Endothelial cell of umbilical vein (primary cell): Measurements from ENCODE around the gene ARHGEF10L. TPM values are rescaled to one million over a fixed set of nuclear protein-coding genes. Genes with fewer than 3 reads are reported as not detected.

Experiments
- BruUV-seq: library from RNA; stranded (reverse); fragments of 400-500 nt; replicated peaks from 2 replicates; lab custom pipeline; 2021; lab: Mats Ljungman, UMichigan
- CTCF ChIA-PET: fragments of 300-600, 350-600 bp; sonication (Branson Sonifier 250); formaldehyde crosslinking; loops from one replicate; lab custom pipeline; 2021; ENCODE audit warnings: antibody characterized with exemption, inconsistent platforms; lab: Charles Lee
- POLR2A ChIA-PET: fragments of 300-600, 350-600 bp; sonication (Branson Sonifier 250); formaldehyde crosslinking; loops from one replicate; lab custom pipeline; 2021; ENCODE audit warnings: antibody characterized with exemption, inconsistent platforms; lab: Charles Lee
- DNase-seq: peaks from one replicate; pipeline ENCODE4 v3.0.0-alpha.2; 2011; ENCODE audit warnings: low read depth, low spot score
- FAIRE-seq: peaks from 2 replicates; lab custom pipeline; 2011; peaks lifted over from hg19 to GRCh38; lab: Jason Lieb, UNC
- H2AFZ ChIP-seq: 2 replicates; pipeline ENCODE4 v1.6.0; 2012; ENCODE audit warnings: low read depth, low read length, control low read depth, inconsistent platforms
- H3K27ac ChIP-seq: 2 replicates; pipeline ENCODE4 v1.5.1; 2011; ENCODE audit warnings: low read depth, mild to moderate bottlenecking, control low read depth, low read length, moderate library complexity; ENCODE audit not compliant: insufficient read depth
- H3K27me3 ChIP-seq, 2 experiments: 2 replicates each; pipeline versions ENCODE4 v1.6.0 to v1.6.1; 2011; ENCODE audit warnings: low read length in 2 of 2, mixed read lengths in 1 of 2; ENCODE audit not compliant: control insufficient read depth in 2 of 2, insufficient read depth in 2 of 2
- H3K36me3 ChIP-seq, 2 experiments: 2 replicates in 1 of 2; 3 replicates in 1 of 2; pipeline ENCODE4 v1.5.1; 2011; ENCODE audit warnings: low read length in 2 of 2, mild to moderate bottlenecking in 1 of 2, moderate library complexity in 1 of 2; ENCODE audit not compliant: control insufficient read depth in 2 of 2, insufficient read depth in 2 of 2; ENCODE audit errors: extremely low read depth in 1 of 2
- H3K4me1 ChIP-seq: 3 replicates; pipeline ENCODE4 v1.5.1; 2011; ENCODE audit warnings: mild to moderate bottlenecking, low read length; ENCODE audit not compliant: control insufficient read depth, insufficient read depth; ENCODE audit errors: extremely low read depth
- H3K4me2 ChIP-seq: 2 replicates; pipeline ENCODE4 v1.6.1; 2011; ENCODE audit warnings: low read length, control low read depth, mixed read lengths; ENCODE audit not compliant: insufficient read depth
- H3K4me3 ChIP-seq, 3 experiments: fragments of 200-600 bp in 1 of 3; sonication (generic), shearing (Covaris generic) in 1 of 3; replicated peaks in 1 of 3; 2 replicates each; pipeline ENCODE4 v1.5.1; 2011 to 2016; ENCODE audit warnings: control low read depth in 3 of 3, low read length in 3 of 3, mild to moderate bottlenecking in 2 of 3, inconsistent platforms in 1 of 3, low read depth in 1 of 3, moderate library complexity in 1 of 3; ENCODE audit not compliant: insufficient read depth in 1 of 3
- H3K79me2 ChIP-seq: 2 replicates; pipeline ENCODE4 v1.6.0; 2012; ENCODE audit warnings: low read length, inconsistent platforms; ENCODE audit not compliant: control insufficient read depth, insufficient read depth
- H3K9ac ChIP-seq: replicated peaks from 2 replicates; pipeline ENCODE3; 2011; ENCODE audit warnings: low read length, control low read depth; ENCODE audit not compliant: insufficient read depth; ENCODE audit errors: extremely low read depth
- H3K9me1 ChIP-seq: replicated peaks from 3 replicates; pipeline ENCODE4 v1.6.0; 2011; ENCODE audit warnings: mild to moderate bottlenecking, low read length; ENCODE audit not compliant: control insufficient read depth, insufficient read depth; ENCODE audit errors: extremely low read depth
- H3K9me3 ChIP-seq: replicated peaks from 2 replicates; pipeline ENCODE4 v1.5.1; 2012; ENCODE audit warnings: low read length, inconsistent platforms; ENCODE audit not compliant: control insufficient read depth, insufficient read depth
- H4K20me1 ChIP-seq: replicated peaks from 2 replicates; pipeline ENCODE3; 2011; ENCODE audit warnings: mild to moderate bottlenecking, low read length; ENCODE audit not compliant: control insufficient read depth, insufficient read depth; ENCODE audit errors: extremely low read depth
- EZH2 ChIP-seq: IDR thresholded peaks from 2 replicates; pipeline ENCODE4 v1.6.1; 2012; ENCODE audit warnings: borderline replicate concordance, low read depth, mild to moderate bottlenecking, moderate library complexity, low read length, inconsistent platforms; ENCODE audit not compliant: severe bottlenecking
- FOS ChIP-seq: IDR thresholded peaks from 2 replicates; pipeline ENCODE4 v1.6.1; 2011; ENCODE audit warnings: mild to moderate bottlenecking, low read length, moderate library complexity, borderline replicate concordance; ENCODE audit not compliant: insufficient read depth
- GATA2 ChIP-seq: IDR thresholded peaks from 2 replicates; pipeline ENCODE4 v1.7.0; 2011; ENCODE audit warnings: low read depth, mild to moderate bottlenecking, moderate library complexity, mixed read lengths, low read length; ENCODE audit not compliant: insufficient read length, insufficient read depth
- JUN ChIP-seq: IDR thresholded peaks from 2 replicates; pipeline ENCODE4 v1.6.1; 2011; ENCODE audit warnings: borderline replicate concordance, low read depth; ENCODE audit not compliant: insufficient read length, insufficient read depth
- MYC ChIP-seq: IDR thresholded peaks from one replicate; pipeline ENCODE4 v1.6.1; 2011; ENCODE audit warnings: mild to moderate bottlenecking, low read depth, low read length
- POLR2A ChIP-seq: IDR thresholded peaks from 2 replicates; pipeline ENCODE4 v1.6.1; 2012; ENCODE audit warnings: low read depth, mild to moderate bottlenecking, control low read depth, low read length
- POLR2AphosphoS5 ChIP-seq: IDR thresholded peaks from 2 replicates; pipeline ENCODE4 v1.6.1; 2012; ENCODE audit warnings: low read depth, mild to moderate bottlenecking, control low read depth, low read length, moderate library complexity; ENCODE audit not compliant: insufficient read depth
- dilution Hi-C: fragments of 300-500 bp; cut with MboI; formaldehyde crosslinking; loops from one replicate; pipeline ENCODE4 v1.15.0; 2019; ENCODE audit warnings: low sequenced_read_pairs; ENCODE audit not compliant: extremely low pct_ligation_motif_present
- intact Hi-C: fragments of 100-400 bp; cut with micrococcal nuclease; formaldehyde crosslinking; loops from one replicate; pipeline ENCODE4 v1.10.0; 2022
- polyA plus RNA-seq, 4 experiments: library from polyadenylated mRNA; depleted of rRNA in 3 of 4; stranded (reverse) in 3 of 4; unstranded in 1 of 4; fragments of >200 nt; gene quantifications; 2 replicates each; pipeline versions ENCODE4 v1.2.1 to v1.2.3, GENCODE V29; 2011 to 2012; ENCODE audit warnings: missing spikeins in 1 of 4
- total RNA-seq: library from RNA; stranded (reverse); gene quantifications from 2 replicates; pipeline ENCODE4 v1.2.3, GENCODE V29; 2021
- TF ChIP-seq, protein P1 (sequence below), 2 donors: IDR thresholded peaks; 1 replicate in 1 of 2; 2 replicates in 1 of 2; pipeline ENCODE4 v1.5.1; 2011; ENCODE audit warnings: low read length in 2 of 2, mild to moderate bottlenecking in 2 of 2, moderate library complexity in 2 of 2, control low read depth in 1 of 2, inconsistent platforms in 1 of 2, low read depth in 1 of 2; ENCODE audit not compliant: insufficient read depth in 1 of 2; ENCODE audit errors: extremely low read depth in 1 of 2
- TF ChIP-seq, protein P2 (sequence below): IDR thresholded peaks from 2 replicates; pipeline ENCODE4 v1.6.1; 2011; ENCODE audit not compliant: insufficient read depth, insufficient read length

ARHGEF10L gene
- total and polyA plus RNA-seq, 2 donors (not counting 3 experiments of a cell fraction or from before 2014, with no cell fraction given) = 1.9 to 5.2 TPM

DNA sequence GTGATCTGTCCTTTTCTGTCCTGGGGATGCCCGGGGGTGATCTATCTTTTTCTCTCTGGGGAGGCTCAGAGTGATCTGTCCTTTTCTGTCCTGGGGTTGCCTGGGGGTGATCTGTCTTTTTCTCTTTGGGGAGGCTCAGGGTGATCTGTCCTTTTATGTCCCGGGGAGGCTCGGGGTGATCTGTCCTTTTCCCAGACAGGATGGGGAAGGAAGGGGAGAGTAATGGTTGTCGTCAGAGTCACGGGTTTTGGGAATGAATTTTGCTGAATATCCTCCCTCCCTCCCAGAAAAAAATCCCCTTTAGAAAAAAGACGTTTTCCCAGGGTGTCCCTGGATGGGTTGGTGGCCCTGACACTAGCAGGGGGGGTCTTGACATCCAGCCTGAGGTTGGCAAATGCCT is 91.5 kb downstream of the ARHGEF10L start:
- Histone ChIP-seq H3K9me3 (no peaks in the 10 kb centered on the region), H3K27ac (no peak overlapping the region), H4K20me1 (no peaks in the 10 kb centered on the region), H3K9ac (no peak overlapping the region), H3K4me1 (no peaks in the 10 kb centered on the region), H3K9me1 (no peaks in the 10 kb centered on the region), H3K4me2 (no peak overlapping the region), H3K36me3 (no peaks in the 10 kb centered on the region), H2AFZ (no peak overlapping the region), H3K79me2 (no peaks in the 10 kb centered on the region), H3K27me3 (no peaks in the 10 kb centered on the region), H3K4me3 (no peak overlapping the region)
- intact Hi-C loops = no loop called here
- no peak for TF ChIP-seq JUN
- BruUV-seq = no TSS peak
- no peak for DNase-seq
- dilution Hi-C loops = no loop called here
- ChIA-PET CTCF (no interaction called here), POLR2A (no interaction called here)
- FAIRE-seq = no peak

DNA sequence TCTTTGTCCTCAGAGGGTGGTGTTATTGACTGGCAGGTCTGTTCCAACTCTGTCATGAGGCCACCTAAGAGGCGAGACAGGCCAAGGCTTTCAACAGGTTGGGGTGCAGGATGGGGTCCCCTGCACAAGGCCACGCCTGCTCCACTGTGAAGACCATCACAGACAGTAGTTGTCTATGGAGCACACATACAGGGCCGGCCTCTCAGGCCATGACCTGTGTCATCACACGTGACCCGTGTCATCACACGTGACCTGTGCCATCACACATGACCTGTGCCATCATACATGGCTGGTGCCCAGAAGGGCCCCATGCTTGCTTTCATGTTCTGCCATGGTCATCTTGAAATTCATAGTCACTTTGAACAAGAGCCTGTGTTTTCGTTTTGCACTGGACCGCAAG is 91.9 kb downstream of the ARHGEF10L start:
- H3K27me3 ChIP-seq = no peaks in the 10 kb centered on the region
- dilution Hi-C loops (no loop called here), intact Hi-C loops (no loop called here)
- TF ChIP-seq, protein P1, sequence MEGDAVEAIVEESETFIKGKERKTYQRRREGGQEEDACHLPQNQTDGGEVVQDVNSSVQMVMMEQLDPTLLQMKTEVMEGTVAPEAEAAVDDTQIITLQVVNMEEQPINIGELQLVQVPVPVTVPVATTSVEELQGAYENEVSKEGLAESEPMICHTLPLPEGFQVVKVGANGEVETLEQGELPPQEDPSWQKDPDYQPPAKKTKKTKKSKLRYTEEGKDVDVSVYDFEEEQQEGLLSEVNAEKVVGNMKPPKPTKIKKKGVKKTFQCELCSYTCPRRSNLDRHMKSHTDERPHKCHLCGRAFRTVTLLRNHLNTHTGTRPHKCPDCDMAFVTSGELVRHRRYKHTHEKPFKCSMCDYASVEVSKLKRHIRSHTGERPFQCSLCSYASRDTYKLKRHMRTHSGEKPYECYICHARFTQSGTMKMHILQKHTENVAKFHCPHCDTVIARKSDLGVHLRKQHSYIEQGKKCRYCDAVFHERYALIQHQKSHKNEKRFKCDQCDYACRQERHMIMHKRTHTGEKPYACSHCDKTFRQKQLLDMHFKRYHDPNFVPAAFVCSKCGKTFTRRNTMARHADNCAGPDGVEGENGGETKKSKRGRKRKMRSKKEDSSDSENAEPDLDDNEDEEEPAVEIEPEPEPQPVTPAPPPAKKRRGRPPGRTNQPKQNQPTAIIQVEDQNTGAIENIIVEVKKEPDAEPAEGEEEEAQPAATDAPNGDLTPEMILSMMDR (IDR thresholded peaks at IDR 0.05; ENCODE audit: extremely low read depth in 1 of 2, insufficient read depth in 1 of 2, low read depth in 1 of 2, low read length in 2 of 2) = no peak
- TF ChIP-seq, protein P2, sequence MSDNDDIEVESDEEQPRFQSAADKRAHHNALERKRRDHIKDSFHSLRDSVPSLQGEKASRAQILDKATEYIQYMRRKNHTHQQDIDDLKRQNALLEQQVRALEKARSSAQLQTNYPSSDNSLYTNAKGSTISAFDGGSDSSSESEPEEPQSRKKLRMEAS = no peak
- no peak for TF ChIP-seq FOS
- TF ChIP-seq MYC = no peak
- TF ChIP-seq EZH2 = no peak
- TF ChIP-seq POLR2A = no peak
- TF ChIP-seq GATA2 = no peak
- no peak for TF ChIP-seq POLR2AphosphoS5
- no peak for TF ChIP-seq JUN
- no peaks in the 10 kb centered on the region for H3K4me1 ChIP-seq
- no peak overlapping the region for H3K4me3 ChIP-seq
- H3K9me1 ChIP-seq = no peaks in the 10 kb centered on the region
- H3K9ac ChIP-seq = no peak overlapping the region
- H3K4me2 ChIP-seq = no peak overlapping the region
- ChIA-PET POLR2A (no interaction called here), CTCF (no interaction called here)
- H3K79me2 ChIP-seq = no peaks in the 10 kb centered on the region
- no peaks in the 10 kb centered on the region for H3K9me3 ChIP-seq
- H2AFZ ChIP-seq = no peak overlapping the region
- H3K27ac ChIP-seq = no peak overlapping the region
- FAIRE-seq (no peak), DNase-seq (no peak)
- no TSS peak for BruUV-seq
- no peaks in the 10 kb centered on the region for H4K20me1 ChIP-seq
- H3K36me3 ChIP-seq = no peaks in the 10 kb centered on the region
